Measurements from ENCODE around the gene BRAF.

Gene BRAF

DNA sequence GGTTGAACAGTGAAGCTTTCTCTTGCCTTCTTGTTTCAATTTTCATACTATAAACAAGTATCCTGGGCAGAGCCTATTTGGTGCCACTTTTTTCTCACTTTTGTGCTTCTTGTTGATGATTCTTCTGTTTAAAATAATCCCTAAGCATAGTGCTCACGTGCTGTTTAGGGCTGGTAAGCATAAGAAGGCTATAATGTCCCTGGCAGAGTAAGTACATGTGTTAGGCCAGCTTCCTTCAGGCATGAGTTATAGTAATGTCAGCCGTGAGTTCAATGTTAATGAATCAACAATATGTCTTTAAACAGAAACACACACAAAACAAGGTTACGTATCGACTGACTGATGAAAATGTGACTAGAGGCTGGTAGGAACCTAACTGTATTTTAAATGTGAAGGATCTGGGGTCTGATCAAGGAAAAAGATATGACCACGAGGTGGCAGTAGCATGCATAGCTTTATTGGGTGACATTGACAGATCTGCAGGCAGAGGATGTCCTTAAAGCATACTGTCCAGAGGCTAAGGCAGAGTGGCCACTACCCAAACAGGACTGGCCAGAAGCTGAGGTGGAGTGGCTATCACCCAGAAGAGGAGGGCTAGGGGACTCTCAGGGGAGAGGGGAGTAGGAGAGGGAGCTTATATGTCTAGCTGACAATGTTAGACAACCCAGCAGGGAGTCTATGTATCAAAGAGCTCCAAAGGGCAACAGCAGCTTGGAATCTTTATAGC, 113.7 kb downstream of the BRAF start:
- H3K36me3 ChIP-seq (ENCODE audit: control insufficient read depth in 2 of 2, insufficient read depth in 1 of 2, low read length in 2 of 2) = no peaks in the 10 kb centered on the region
- no peak overlapping the region for H3K4me3 ChIP-seq (ENCODE audit: low read depth, low read length)
- H3K27ac ChIP-seq (ENCODE audit: extremely low read depth, low read depth, low read length) = no peak overlapping the region
- CTCF ChIA-PET = interaction anchor here (0.6 to 4.2 kb wide), 45 partner anchors 9 to 1202 kb away, joined by 3 to 38 read pairs (median 4); partner anchors contain the start of genes BRAF and MRPS33
- H3K4me1 ChIP-seq (ENCODE audit: control insufficient read depth, insufficient read depth, low read length) = no peaks in the 10 kb centered on the region
- TF ChIP-seq SP7 (tag by site-specific recombination; IDR thresholded peaks at IDR 0.05) (0 out of 2 replicates have a peak, but pooled peaks have one; percentile 31), ZNF792 (tag by site-specific recombination; IDR thresholded peaks at IDR 0.05) (no peak), SCRT2 (tag by site-specific recombination; IDR thresholded peaks at IDR 0.05) (no peak), ZNF488 (tag by site-specific recombination; IDR thresholded peaks at IDR 0.05) (no peak), ZNF654 (tag by site-specific recombination; IDR thresholded peaks at IDR 0.05; ENCODE audit: low read depth) (peak; percentile 76), KLF1 (tag by site-specific recombination; IDR thresholded peaks at IDR 0.05) (no peak), ZNF16 (tag by site-specific recombination; IDR thresholded peaks at IDR 0.05; ENCODE audit: low read depth) (no peak), ZNF341 (tag by site-specific recombination; IDR thresholded peaks at IDR 0.05; ENCODE audit: low read depth) (no peak), GLI4 (tag by site-specific recombination; IDR thresholded peaks at IDR 0.05) (no peak), GLIS2 (tag by site-specific recombination; IDR thresholded peaks at IDR 0.05) (no peak), ZNF624 (tag by site-specific recombination; IDR thresholded peaks at IDR 0.05) (no peak), ZNF2 (tag by site-specific recombination; IDR thresholded peaks at IDR 0.05) (peak; percentile 75; the same call in 1 of the 2 replicates), ZNF394 (tag by site-specific recombination; IDR thresholded peaks at IDR 0.05; ENCODE audit: borderline replicate concordance) (no peak), ZNF114 (tag by site-specific recombination; IDR thresholded peaks at IDR 0.05) (no peak), ZBTB44 (tag by site-specific recombination; IDR thresholded peaks at IDR 0.05) (no peak), YY2 (tag by site-specific recombination; IDR thresholded peaks at IDR 0.05) (no peak), KLF17 (tag by site-specific recombination; IDR thresholded peaks at IDR 0.05) (no peak)
- TF ChIP-seq, protein P1, sequence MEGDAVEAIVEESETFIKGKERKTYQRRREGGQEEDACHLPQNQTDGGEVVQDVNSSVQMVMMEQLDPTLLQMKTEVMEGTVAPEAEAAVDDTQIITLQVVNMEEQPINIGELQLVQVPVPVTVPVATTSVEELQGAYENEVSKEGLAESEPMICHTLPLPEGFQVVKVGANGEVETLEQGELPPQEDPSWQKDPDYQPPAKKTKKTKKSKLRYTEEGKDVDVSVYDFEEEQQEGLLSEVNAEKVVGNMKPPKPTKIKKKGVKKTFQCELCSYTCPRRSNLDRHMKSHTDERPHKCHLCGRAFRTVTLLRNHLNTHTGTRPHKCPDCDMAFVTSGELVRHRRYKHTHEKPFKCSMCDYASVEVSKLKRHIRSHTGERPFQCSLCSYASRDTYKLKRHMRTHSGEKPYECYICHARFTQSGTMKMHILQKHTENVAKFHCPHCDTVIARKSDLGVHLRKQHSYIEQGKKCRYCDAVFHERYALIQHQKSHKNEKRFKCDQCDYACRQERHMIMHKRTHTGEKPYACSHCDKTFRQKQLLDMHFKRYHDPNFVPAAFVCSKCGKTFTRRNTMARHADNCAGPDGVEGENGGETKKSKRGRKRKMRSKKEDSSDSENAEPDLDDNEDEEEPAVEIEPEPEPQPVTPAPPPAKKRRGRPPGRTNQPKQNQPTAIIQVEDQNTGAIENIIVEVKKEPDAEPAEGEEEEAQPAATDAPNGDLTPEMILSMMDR (tag by site-specific recombination; IDR thresholded peaks at IDR 0.05) = peak; percentile 67
- POLR2A ChIA-PET = interaction anchor here (1.2 to 2.2 kb wide), 2 partner anchors 113 to 204 kb away, joined by 5 to 7 read pairs; partner anchors contain the start of gene MRPS33
- no peaks in the 10 kb centered on the region for H3K9me3 ChIP-seq (ENCODE audit: control insufficient read depth, insufficient read depth, low read depth, low read length)

GRCh38 chr7:140810385-140810784, 114.3 kb downstream of the BRAF start:
- ChIA-PET CTCF (interaction anchor here (0.6 to 4.2 kb wide), 28 partner anchors 10 to 839 kb away, joined by 3 to 38 read pairs (median 4); partner anchors contain the start of gene MRPS33), POLR2A (interaction anchor here (1.2 to 2.2 kb wide), 2 partner anchors 113 to 204 kb away, joined by 5 to 7 read pairs; partner anchors contain the start of gene MRPS33)
- no peak overlapping the region for H3K4me3 ChIP-seq (ENCODE audit: low read depth, low read length)
- H3K27ac ChIP-seq (ENCODE audit: extremely low read depth, low read depth, low read length) = no peak overlapping the region
- no peaks in the 10 kb centered on the region for H3K4me1 ChIP-seq (ENCODE audit: control insufficient read depth, insufficient read depth, low read length)
- H3K36me3 ChIP-seq (ENCODE audit: control insufficient read depth in 2 of 2, insufficient read depth in 1 of 2, low read length in 2 of 2) = no peaks in the 10 kb centered on the region
- H3K9me3 ChIP-seq (ENCODE audit: control insufficient read depth, insufficient read depth, low read depth, low read length) = no peaks in the 10 kb centered on the region
- TF ChIP-seq ZNF629 (tag by site-specific recombination; IDR thresholded peaks at IDR 0.05) = no peak

Data from HEK293 (cell line).